Measurements from ENCODE around the gene WASL.
"Not testable (repeated sequence)": the region's sequence is repeated elsewhere in the genome, so short reads cannot be mapped to it uniquely, and the experiment has no call there.

The WASL gene

DNA sequence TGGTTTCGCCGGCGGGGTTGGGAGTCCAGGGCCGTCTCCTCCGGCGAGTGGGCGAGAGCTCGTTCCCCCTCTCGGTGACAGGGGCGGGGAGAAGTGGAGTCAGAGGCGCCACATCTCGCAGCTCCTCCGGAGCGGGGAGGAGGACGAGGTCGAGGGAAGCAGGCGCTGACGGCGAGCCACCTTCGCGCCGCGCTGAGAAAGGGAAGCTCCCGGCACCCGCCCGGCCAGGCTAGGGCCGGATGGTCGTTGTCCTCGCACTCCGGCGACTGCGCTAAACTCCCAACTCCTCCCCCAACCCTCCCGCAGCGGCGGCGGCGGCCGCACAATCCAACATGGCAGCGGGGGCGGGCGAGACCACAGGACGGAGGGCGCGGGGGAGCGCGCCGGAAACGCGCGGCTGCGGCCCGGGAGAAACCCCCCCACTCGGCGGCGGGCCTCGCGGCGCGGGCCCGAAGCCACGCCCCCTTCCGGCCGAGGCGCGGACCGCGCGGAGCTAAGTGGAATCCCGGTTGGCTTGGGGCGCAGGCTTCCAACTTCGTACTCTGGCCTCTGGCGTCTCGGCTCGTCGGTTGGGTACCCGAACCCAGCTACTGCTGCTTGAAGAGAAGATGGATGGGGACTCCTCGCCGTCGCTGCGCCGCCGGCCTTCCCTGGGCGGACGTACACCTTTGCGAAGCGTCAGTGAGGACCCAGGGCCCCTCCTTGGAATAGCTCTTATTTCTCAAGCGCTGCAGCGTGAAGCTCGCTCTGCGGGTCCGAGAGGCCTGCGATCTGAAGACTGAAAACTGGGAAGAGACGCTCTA lies at the start of gene WASL:
Gene WASL, minus strand, starts transcription at position 270 of the 803 bp plus-strand sequence. Its CDS starts 269 bp downstream, at position 1.
- DNase-seq (ENCODE audit: low read depth in 2 of 2), result peak; percentile 69 to 78

DNA sequence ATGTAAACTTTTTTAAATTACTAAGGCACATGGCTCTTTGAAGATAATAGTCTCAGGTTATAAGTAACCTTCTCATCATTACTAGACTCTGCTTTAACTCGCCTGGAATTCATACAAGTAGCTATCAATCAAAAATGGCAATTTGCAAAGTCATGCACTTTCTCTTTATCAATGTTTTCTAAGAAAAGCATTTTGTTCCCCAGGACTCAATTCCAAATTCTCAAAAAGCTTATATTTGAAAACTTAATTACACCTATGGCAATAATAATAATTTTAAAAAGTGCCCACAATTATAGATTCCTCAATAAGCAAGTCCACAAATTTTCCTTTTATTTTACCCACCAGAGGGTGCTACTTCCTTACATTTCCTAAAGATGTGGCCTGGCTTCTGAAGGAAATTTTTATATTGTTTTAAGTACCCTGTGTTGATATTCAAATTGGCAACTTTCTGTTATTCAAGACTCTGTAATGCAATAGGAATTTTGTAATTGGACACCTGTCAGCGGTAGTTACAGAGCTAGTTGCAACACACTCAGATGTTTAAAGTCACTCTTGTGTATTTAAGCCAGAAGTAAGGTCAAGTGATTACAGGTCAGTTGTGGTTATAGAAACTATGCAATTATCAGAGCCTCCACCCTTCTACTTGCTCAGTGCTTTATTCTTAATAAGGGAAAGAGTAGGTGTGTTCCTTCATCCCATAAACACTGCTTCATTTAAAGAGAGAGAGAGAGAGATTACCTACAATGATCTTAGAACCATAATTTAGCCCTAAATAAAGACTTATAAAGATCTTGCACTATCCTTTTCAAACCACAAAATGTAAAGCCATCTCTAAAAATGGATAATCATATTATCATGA lies 49.1 kb upstream of the WASL start:
- DNase-seq (ENCODE audit: low read depth in 2 of 2), result no peak

GRCh38 chr7:123796568-123796967 lies 47.8 kb upstream of the WASL start:
- no peak for DNase-seq (ENCODE audit: low read depth in 2 of 2)

- no peak for DNase-seq (ENCODE audit: low read depth in 2 of 2)
Observed at GRCh38 chr7:123795917-123796316, 47.1 kb upstream of the WASL start.

DNA sequence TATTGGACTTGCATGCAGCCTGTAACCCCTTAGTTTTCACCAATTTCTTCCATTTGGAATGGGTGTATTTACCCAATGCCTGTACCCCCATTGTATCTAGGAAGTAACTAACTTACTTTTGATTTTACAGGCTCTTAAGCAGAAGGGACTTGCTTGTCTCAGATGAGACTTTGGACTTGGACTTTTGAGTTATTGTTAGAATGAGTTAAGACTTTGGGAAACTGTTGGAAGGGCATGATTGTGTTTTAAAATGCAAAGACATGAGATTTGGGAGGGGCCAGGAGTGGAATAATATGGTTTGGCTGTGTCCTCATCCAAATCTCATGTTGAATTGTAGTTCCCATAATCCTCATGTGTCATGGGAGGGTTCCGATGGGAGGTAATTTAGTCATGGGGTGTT lies 46.3 kb upstream of the WASL start:
- DNase-seq (ENCODE audit: low read depth in 2 of 2), result not testable (repeated sequence)

DNA sequence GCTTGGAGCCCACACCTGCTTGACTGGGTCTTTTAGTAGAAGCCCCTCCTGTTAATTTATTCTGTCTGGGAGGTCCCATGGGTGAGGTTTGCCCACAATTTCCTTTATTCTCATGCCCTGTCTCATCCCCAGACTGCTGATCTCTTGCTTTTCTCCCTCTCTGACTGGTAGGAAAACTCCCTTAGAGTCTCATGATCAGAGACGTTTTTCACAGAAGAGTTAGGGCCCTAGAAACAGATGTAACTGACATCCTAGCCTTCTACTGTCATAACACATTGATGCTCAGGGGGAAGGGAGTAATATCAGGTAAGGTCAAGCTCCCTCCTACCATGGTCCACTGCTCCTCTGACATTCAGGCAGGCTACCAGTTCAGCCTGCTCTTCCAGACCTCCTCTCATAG lies 43.7 kb upstream of the WASL start:
- no peak for DNase-seq (ENCODE audit: low read depth in 2 of 2)

DNA sequence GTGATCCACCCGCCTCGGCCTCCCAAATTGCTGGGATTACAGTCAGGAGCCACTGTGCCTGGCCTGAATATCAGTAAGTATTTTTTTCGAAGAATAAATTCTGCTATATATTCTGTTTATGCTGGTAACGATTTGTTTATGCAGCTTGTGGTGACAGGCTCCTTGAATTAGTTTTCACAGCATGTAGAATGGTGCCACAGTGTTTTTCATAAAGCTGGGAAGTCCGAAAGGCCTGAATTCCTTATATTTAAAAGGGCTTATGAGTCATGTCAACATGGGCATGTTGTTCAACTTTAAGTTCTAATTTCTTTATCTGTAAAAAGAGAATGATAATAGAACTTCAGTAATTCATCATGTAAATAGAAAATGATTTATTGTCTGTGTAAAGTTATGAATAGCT lies 42.2 kb upstream of the WASL start:
- no peak for DNase-seq (ENCODE audit: low read depth in 2 of 2)

- DNase-seq (ENCODE audit: low read depth in 2 of 2), result no peak
Observed at GRCh38 chr7:123789817-123790216, 41.0 kb upstream of the WASL start.

- DNase-seq (ENCODE audit: low read depth in 2 of 2), result no peak
Observed at GRCh38 chr7:123789206-123789784, 40.5 kb upstream of the WASL start.

GRCh38 chr7:123788584-123788983 lies 39.8 kb upstream of the WASL start:
- no peak for DNase-seq (ENCODE audit: low read depth in 2 of 2)

DNA sequence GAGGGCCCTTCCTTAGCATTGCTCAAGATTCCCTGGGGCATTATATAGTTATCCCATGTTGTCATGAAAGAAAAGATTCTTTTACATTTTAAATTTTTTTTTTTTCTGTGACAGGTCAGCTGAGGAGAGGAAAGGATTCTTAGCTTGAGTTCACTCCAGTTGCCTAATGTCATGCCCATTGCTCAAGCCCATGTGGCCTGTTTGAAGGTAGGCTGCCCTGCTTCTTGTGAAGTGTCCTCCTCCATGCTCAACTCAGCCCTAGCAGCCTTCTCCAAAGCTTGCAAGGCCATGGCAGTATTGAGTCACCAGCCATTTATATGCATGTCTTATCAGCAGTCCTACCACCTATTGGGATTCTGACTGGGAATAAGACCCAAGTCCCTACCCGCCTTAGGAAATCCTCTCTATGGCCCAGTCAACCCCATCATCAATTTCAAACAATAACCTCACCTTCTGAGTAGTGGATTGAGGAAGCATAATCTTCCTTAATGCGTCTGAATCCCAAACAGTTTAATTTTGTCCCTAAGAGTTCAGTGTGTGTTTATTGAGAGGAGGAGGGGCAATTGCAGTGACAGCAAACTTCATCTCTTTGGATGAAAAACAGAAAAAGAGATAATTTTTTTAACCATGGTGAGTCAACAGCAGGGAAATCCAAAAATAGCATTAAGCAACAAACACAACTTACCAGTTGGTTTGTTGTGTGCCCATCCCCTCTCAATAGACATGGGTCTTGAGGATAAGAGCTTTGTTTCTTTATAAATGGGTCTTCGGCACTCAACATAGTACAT lies 38.6 kb upstream of the WASL start:
- no peak for DNase-seq (ENCODE audit: low read depth in 2 of 2)

- DNase-seq (ENCODE audit: low read depth in 2 of 2), result no peak
Observed at GRCh38 chr7:123784263-123784662, 35.5 kb upstream of the WASL start.

DNA sequence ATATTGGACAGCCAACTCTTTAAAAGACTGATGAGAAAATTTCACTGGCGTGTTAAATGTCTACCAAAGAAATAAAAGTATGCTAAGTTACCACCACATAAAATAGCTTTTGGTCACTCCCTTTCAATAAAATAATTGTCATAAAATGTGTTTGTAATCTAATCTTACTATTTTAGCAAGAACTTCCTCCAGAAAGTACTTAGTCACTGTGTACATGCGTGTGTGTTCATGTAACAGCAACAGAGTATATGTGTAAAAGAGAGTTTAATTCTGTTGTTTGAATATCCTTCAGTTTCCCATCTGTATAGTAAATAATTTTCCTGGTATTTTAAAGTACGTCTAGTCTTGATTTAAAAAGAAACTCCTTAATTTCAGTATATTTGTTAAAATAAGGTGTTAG lies 35.0 kb upstream of the WASL start:
- DNase-seq (ENCODE audit: low read depth in 2 of 2), result no peak

GRCh38 chr7:123782071-123782798 lies 33.4 kb upstream of the WASL start:
- no peak for DNase-seq (ENCODE audit: low read depth in 2 of 2)

DNA sequence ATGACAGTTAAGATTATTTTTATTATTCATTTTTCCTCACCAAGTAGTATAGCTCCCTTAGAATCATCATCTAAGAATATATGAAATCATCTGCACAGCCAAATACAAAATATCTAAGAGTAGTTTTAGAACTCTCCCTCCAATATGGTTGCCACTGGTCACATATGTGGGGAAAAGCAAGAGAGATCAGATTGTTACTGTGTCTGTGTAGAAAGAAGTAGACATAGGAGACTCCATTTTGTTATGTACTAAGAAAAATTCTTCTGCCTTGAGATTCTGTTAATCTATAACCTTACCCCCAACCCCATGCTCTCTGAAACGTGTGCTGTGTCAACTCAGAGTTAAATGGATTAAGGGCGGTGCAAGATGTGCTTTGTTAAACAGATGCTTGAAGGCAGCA lies 31.7 kb upstream of the WASL start:
- DNase-seq (ENCODE audit: low read depth in 2 of 2), result not testable (repeated sequence)

DNA sequence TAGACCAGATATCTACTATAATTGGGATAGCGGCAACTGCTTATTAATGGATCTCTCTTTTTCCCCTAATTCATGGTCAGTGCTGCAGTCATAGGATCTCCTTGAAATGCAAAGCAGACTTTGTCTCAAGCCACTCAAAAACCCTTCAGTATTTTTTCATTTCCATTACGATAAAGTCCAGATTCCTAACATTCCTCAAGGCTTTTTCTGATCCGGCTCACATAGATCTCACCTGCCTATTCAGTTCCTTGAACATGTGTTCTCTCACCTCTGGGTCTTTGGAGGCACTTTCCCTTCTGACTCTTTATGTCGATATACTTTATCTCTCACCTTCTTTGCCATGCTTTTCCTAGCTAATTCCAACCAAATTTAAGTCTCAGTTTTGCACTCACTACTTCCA lies 25.7 kb upstream of the WASL start:
- no peak for DNase-seq (ENCODE audit: low read depth in 2 of 2)

DNA sequence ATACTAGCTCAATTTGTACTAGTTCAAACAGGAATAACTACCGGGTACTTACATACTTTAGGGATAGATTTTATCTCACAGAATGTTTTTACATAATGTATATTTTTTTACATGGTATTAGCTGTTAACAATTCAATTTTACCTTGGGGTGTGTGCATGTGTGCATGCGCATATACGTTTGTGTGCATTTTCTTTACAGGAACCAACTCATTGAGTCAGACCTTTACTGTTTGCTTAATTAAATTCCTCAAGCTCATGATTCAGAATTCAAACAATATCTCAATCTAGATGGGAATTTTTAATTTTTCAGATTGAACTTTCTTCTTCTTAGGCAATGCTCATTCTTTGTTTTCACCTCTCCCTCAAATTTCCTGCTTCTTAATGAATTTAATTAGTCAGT lies 24.7 kb upstream of the WASL start:
- DNase-seq (ENCODE audit: low read depth in 2 of 2), result no peak

DNA sequence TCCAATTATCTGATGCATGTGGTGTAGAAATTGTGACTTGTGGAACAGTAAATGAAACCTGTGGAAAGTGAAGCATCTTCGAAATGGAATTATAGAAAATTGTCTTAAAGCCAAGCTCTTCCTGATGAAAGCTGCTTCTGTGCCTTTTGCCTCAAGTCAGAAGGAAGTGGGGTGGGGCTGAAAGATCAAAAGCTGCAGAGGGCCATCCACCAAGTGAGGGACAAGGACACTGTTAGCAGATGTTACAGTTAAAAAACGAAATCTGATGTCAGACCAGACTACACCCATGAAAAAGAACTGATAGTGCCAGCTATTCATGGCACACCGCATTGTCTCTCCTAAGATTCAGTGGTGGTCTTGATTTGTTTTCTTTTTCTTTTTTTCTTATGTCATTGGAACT lies 23.8 kb upstream of the WASL start:
- no peak for DNase-seq (ENCODE audit: low read depth in 2 of 2)

DNA sequence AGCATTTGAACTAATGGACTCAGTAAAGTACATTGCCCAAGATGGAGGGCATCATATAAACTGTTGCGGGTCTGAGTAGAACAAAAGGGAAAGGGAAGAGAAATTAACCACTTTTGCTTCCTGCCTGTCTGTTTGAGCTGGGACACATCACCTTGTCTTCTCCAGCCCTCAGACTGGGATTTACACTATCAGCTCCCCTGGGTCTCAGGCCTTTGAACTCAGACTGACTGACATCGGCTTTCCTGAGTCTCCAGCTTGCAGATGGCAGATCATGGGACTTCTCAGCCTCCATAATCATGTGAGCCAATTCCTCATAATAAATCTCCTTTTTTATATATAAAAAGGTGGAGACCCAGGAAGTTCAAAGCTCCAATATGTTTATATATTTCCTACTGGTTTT lies 23.0 kb upstream of the WASL start:
- DNase-seq (ENCODE audit: low read depth in 2 of 2), result no peak

DNA sequence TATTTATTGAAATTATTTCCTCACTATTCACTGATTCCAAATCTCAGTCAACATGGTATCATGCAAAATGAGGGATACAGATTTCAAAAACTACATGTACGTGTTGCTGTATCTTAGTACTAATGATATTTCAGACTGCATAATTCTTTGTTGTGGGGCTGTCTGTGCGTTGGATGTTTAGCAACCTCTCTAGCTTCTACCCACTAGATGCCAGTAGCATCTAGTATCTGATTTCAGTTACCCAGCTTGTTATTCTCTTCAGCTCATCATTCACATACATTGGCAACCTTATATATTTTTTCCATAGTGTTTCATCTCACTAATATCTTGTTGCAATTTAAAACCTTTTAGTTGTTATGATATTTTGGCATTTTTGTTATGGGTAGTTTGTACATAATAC lies 22.5 kb upstream of the WASL start:
- DNase-seq (ENCODE audit: low read depth in 2 of 2), result no peak

GRCh38 chr7:123770378-123770777 lies 21.6 kb upstream of the WASL start:
- no peak for DNase-seq (ENCODE audit: low read depth in 2 of 2)

Measured in activated CD8-positive, alpha-beta memory T cell treated with anti-CD3 and anti-CD28 coated beads for 4 hours (primary cell).